KBM-7 (cell line): ENCODE results near the gene PALD1.
"Not testable (repeated sequence)": the region's sequence is repeated elsewhere in the genome, so short reads cannot be mapped to it uniquely, and the experiment has no call there.

Experiments
- DNase-seq: peaks from one replicate; pipeline ENCODE4 v3.0.0-alpha.2; 2015
- in situ Hi-C: fragments of 300-500 bp; cut with MboI; formaldehyde crosslinking; loops from 2 replicates; pipeline ENCODE4 v1.14.3; 2020; ENCODE audit warnings: low sequenced_read_pairs, low pct_unique_long_range_greater_than_20kb, mixed read lengths

PALD1 gene

DNA sequence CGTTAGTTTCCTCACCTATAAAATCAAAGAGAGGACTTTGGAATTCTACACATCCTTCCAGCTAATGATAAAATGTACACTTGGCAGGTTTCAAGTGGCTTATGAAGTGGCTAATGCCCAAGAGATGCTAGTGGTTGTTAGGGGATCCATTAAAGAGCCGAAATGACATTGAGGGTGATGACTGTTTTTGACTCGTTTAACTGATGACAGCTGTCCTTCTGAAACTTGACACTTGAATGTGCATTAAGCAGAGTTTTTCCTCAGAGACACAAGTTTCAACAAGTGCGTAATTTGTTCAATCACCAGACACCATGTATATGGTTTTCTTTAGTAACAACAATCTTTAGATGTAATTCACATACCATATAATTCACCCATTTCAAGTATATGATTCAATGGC is 125.5 kb downstream of the PALD1 start:
- in situ Hi-C loops: no loop called here
- DNase-seq: no peak

DNA sequence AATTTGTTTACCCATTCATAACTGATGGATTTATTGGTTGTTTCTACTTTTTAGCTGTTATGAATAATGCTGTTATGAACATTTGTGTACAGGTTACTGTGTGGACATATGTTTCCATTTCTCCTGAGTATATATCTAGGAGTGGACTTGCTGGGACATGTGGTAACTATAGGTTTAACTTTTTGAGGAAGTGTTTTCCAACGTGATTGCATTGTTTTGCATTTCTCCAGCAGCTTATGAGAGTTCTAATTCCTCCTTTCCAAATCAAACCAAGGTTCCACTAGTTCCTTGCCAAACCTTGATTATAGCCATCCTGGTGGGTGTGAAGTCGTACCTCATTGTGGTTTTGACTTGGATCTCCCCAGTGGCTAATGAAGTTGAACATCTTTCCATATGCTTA is 126.6 kb downstream of the PALD1 start:
- in situ Hi-C loops: no loop called here
- peak; percentile 76 for DNase-seq

DNA sequence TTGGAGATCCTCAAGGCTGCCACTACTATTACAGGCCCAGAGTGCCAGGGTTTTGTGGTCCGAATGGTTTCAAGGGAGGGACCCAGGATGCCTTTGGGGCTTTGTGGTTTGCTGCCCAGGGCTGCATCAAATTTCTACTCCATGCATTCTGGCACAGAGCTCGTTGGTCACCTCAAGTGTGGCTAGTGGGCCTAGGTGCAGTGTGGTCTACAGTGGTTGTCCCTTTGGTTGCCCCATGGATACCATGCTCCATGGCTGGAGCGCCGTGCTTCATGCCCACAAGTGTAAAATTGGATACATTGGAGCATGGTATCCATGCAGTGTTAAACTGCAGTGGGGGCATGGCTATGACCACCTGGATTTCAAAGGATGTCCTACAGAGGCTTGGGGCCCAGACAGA is 129.4 kb downstream of the PALD1 start:
- no peak for DNase-seq
- in situ Hi-C loops: no loop called here

DNA sequence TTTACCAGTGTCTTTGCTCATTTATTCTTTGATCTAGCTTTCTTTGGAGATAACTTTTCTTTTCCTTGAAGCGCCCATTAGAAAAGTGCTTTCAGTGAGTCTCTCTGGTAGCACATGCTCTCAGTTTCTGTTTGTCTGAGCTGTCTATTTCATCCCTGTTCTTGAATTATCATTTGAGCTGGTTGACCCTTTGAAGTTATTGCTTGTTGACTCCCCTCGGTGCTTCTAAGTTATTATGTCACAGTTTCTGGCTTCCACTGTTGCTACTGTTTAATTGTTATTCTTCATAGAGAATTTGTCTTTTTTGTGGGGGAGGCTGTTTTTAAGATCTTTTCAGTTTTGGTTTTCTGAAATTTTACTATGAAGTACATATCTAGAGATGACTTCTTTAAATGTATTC is 135.4 kb downstream of the PALD1 start:
- DNase-seq: no peak
- in situ Hi-C loops: no loop called here

DNA sequence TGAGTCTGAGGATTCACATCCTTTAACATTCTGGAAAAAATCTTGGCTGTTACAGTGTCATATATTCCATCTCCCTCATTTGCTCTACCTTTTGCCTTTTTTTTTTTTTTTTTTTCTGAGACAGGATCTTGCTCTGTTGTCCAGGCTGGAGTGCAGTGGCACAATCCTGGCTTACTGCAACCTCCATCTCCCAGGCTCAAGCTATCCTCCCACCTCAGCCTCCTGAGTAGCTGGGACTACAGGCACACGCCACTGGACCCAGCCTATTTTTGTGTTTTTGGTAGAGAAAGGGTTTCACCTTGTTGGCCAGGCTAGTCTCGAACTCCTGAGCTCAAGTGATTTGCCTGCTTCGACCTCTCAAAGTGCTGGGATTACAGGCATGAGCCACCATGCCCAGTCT is 135.8 kb downstream of the PALD1 start:
- DNase-seq, in situ Hi-C loops: not testable (repeated sequence)

DNA sequence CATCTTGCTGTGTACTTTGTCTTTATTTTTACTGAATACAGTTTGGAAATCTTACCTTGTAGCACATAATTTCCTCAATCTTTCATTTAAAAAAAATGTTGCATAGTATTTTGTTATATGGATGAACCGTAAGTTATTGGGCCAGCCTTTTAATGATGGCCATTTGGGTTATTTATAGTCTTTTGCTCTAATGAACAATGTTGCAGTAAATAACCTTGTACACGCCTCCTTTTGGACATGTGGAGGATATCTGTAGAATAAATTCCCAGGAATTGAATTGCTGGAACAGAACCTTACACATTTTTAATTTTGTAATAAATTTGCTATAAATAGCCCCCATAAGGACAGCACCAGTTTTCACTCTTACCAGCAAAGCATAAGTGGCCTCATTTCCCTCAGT is 136.6 kb downstream of the PALD1 start:
- in situ Hi-C loops: no loop called here
- DNase-seq: no peak

DNA sequence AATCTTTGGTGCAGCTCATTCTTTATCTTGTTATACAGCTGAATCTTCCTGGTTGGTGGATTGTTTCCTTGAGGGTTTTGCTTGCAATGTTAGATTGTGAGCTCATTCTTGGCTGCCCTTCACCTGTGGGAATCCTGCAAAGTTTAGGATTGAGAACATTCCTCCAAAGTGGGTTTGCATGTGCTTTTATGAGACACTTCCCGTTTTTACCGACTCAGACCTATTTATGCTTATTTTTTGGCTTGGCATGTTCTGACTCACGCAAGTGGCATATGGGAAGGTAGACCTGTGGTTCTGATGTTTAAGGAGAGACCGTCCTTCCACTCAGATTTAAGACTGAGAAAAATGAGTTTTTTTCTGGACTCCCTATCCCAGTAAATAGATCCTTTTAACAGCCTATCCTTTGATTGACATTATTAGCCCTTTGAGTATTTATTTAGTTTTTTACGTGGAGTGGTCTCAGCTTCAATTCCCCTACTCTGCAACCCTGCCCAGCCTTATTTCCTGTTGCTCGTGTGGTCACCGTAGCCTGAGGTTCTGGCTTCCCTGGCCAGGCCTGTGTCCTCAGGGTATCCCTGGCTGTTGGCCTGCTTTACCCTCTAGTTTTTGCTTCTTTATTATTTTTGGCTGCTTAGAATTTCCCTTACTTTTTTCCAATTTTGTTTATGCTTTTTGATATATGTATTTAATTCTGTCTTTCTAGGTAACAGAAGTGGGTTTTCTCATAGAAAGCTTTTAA is 137.4 kb downstream of the PALD1 start:
- in situ Hi-C loops: no loop called here
- peak; percentile 66 for DNase-seq

DNA sequence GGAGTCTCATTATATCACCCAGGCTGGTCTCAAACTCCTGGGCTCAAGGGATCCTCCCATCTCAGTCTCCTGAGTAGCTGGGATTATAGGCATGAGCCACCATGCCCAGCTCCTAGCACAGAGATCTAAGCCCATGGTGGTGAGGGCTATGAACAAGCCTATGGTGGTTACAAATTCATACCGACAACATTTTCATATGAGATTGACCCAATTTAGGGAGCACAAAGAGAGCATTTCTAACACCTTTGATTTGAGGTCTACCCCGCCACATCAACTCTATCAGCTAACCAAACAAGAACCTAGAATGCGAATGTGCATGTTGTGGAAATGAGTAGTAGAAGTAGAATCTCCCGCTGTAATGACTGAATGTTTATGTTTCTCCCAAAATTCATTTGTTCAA is 138.2 kb downstream of the PALD1 start:
- no peak for DNase-seq
- in situ Hi-C loops: no loop called here
